ENCODE measurements around the gene DEDD.
"Not testable (repeated sequence)": the region's sequence is repeated elsewhere in the genome, so short reads cannot be mapped to it uniquely, and the experiment has no call there.

Gene DEDD

GRCh38 chr1:161121042-161121650, 11.3 kb downstream of the DEDD start:
- DNase-seq, result no peak

GRCh38 chr1:161119092-161119903, 13.2 kb downstream of the DEDD start:
- no peak for DNase-seq

GRCh38 chr1:161117759-161118581, 14.5 kb downstream of the DEDD start, which contains the start of the genes NIT1 and PFDN2:
NIT1 (plus strand) TSS chr1:161118105; CDS start chr1:161118177, 72 bp downstream.
PFDN2 (minus strand) TSS chr1:161118037; CDS start chr1:161118026, 11 bp downstream.
- DNase-seq, result peak; percentile 2 to 44

GRCh38 chr1:161115961-161116360, 16.5 kb downstream of the DEDD start:
- not testable (repeated sequence) for DNase-seq

GRCh38 chr1:161115132-161115711, 17.2 kb downstream of the DEDD start:
- no peak for DNase-seq

GRCh38 chr1:161114556-161114955, 17.9 kb downstream of the DEDD start:
- DNase-seq, result no peak

- no peak for DNase-seq
These were observed 18.6 kb downstream of the DEDD start for GRCh38 chr1:161113915-161114314.

GRCh38 chr1:161111527-161111926, 20.9 kb downstream of the DEDD start:
- DNase-seq, result no peak

GRCh38 chr1:161111117-161111516, 21.4 kb downstream of the DEDD start:
- DNase-seq, result no peak

GRCh38 chr1:161106431-161106830, 26.0 kb downstream of the DEDD start:
- DNase-seq, result no peak

- no peak for DNase-seq
These were observed 31.9 kb downstream of the DEDD start for GRCh38 chr1:161100556-161100955.

GRCh38 chr1:161099090-161099802, 33.2 kb downstream of the DEDD start:
- no peak for DNase-seq

- DNase-seq, result peak; percentile 53 to 71
These were observed 34.0 kb downstream of the DEDD start, which contains the start of gene KLHDC9 for GRCh38 chr1:161098210-161099068. KLHDC9 (plus strand) TSS chr1:161098361; CDS start chr1:161098536, 175 bp downstream.

- no peak for DNase-seq
These were observed 35.9 kb downstream of the DEDD start for GRCh38 chr1:161096530-161096929.

GRCh38 chr1:161096015-161096414, 36.5 kb downstream of the DEDD start:
- DNase-seq, result no peak

GRCh38 chr1:161095230-161095629, 37.2 kb downstream of the DEDD start:
- no peak for DNase-seq

- DNase-seq, result no peak
These were observed 38.0 kb downstream of the DEDD start for GRCh38 chr1:161094481-161094880.

GRCh38 chr1:161092621-161093028, 39.8 kb downstream of the DEDD start:
- DNase-seq, result no peak

GRCh38 chr1:161091796-161092507, 40.5 kb downstream of the DEDD start:
- DNase-seq, result no peak

GRCh38 chr1:161091093-161091492, 41.4 kb downstream of the DEDD start:
- DNase-seq, result no peak

All from cerebellar nuclear complex (tissue), 1 donor.